Spleen (tissue), 11 donors: Measurements from ENCODE around the gene SNX24. TPM values are rescaled to one million over a fixed set of nuclear protein-coding genes. Genes with fewer than 3 reads are reported as not detected.

ENCODE experiments used
- DNase-seq: peaks from one replicate; pipeline ENCODE4 v3.0.0-alpha.2; 2020
- H3K27ac ChIP-seq, 8 donors: fragments of 200-600 bp; sonication (generic) in 7 of 8; 1 replicate in 4 of 8; 2 replicates in 4 of 8; pipeline versions ENCODE4 v1.5.0 to v1.8.0; 2016 to 2021; ENCODE audit warnings: inconsistent platforms in 4 of 8, mild to moderate bottlenecking in 4 of 8, moderate library complexity in 1 of 8
- H3K27me3 ChIP-seq, 7 donors: fragments of 200-600 bp; sonication (generic) in 6 of 7; replicated peaks in 1 of 7; 1 replicate in 4 of 7; 2 replicates in 3 of 7; pipeline versions ENCODE4 v1.5.0 to v1.8.0; 2016 to 2021; ENCODE audit warnings: inconsistent platforms in 3 of 7, mild to moderate bottlenecking in 1 of 7
- H3K36me3 ChIP-seq, 6 donors: fragments of 200-600 bp; sonication (generic) in 5 of 6; 1 replicate in 4 of 6; 2 replicates in 2 of 6; pipeline versions ENCODE4 v1.5.0 to v1.8.0; 2016 to 2021; ENCODE audit warnings: inconsistent platforms in 2 of 6
- H3K4me1 ChIP-seq, 6 donors: fragments of 200-600 bp; sonication (generic) in 5 of 6; 1 replicate in 3 of 6; 2 replicates in 3 of 6; pipeline versions ENCODE4 v1.5.0 to v1.8.0; 2016 to 2021; ENCODE audit warnings: inconsistent platforms in 3 of 6
- H3K4me3 ChIP-seq, 8 donors: fragments of 200-600 bp; sonication (generic) in 7 of 8; 1 replicate in 4 of 8; 2 replicates in 4 of 8; pipeline versions ENCODE4 v1.5.0 to v1.8.0; 2016 to 2021; ENCODE audit warnings: inconsistent platforms in 4 of 8, mild to moderate bottlenecking in 4 of 8, moderate library complexity in 2 of 8
- H3K9me3 ChIP-seq, 8 donors: fragments of 200-600 bp; sonication (generic) in 7 of 8; 1 replicate in 4 of 8; 2 replicates in 4 of 8; pipeline versions ENCODE4 v1.5.0 to v1.8.0; 2016 to 2021; ENCODE audit warnings: inconsistent platforms in 4 of 8
- CTCF ChIP-seq, 11 experiments: fragments of 200-600 bp in 7 of 11; fragments of 450-650 bp in 4 of 11; sonication (generic) in 4 of 11; IDR thresholded peaks in 8 of 11; conservative IDR thresholded peaks in 3 of 11; 1 replicate in 7 of 11; 2 replicates in 4 of 11; pipeline versions ENCODE4 v1.4.0 to v1.8.0; 2016 to 2021; ENCODE audit warnings: antibody characterized with exemption in 11 of 11, inconsistent platforms in 4 of 11, mild to moderate bottlenecking in 1 of 11
- POLR2A ChIP-seq, 3 donors: fragments of 450-650 bp; IDR thresholded peaks; one replicate each; pipeline ENCODE4 v1.5.1; 2017; ENCODE audit warnings: antibody characterized with exemption in 3 of 3, mild to moderate bottlenecking in 1 of 3
- POLR2AphosphoS5 ChIP-seq, 3 donors: sonication (generic); formaldehyde crosslinking; IDR thresholded peaks; one replicate each; pipeline ENCODE4 v1.5.1; 2017; ENCODE audit warnings: antibody characterized with exemption in 3 of 3
- WGBS, 5 donors: extraction: QIAGEN DNeasy Blood & Tissue Kit in 3 of 5; methylation state at CpG; one replicate each; pipeline versions ENCODE4 v1.1.5 to v1.1.7; 2013 to 2018; 5-methylcytosine and 5-hydroxymethylcytosine counted together
- intact Hi-C: fragments of 100-400 bp; cut with DNase I; formaldehyde crosslinking; loops from one replicate; pipeline ENCODE4 v1.15.0; 2023; ENCODE audit warnings: low total_unique reads
- polyA plus RNA-seq, 3 donors: library from polyadenylated mRNA; stranded (reverse); fragments of 200-250 nt; gene quantifications; one replicate each; pipeline ENCODE4 v1.2.1, GENCODE V29; 2013
- total RNA-seq, 7 donors: library from RNA; depleted of rRNA in 3 of 7; stranded (reverse); fragments of >200 nt in 3 of 7; fragmentation: NEBNext Ultra II Directional in 4 of 7; extraction: Animal tissue kit (Norgen Biotek cat#: 25700) in 4 of 7; gene quantifications; one replicate each; pipeline versions ENCODE4 v1.1.0 to v1.2.1, GENCODE V29; 2016 to 2021
- donor health status: healthy with polysubstance abuse.
- donor health status: DM: no; HTN: no; CAD: no; lungs with moderate emphysema.
- donor health status: DM: no; HTN: no; CAD: no.
- donor health status: Bipolar disorder and iron deficiency.
- donor health status: healthy.
- donor health status: DM: no; HTN: no; CAD: no.
- donor health status: DM: yes; HTN: yes; CAD: no.

The SNX24 gene
- total and polyA plus RNA-seq, 10 donors: 5.2 to 17.4 (median 11.7) TPM

GRCh38 chr5:122977319-122977718, 131.9 kb downstream of the SNX24 start:
- no peaks in the 10 kb centered on the region for H3K4me1 ChIP-seq
- no peaks in the 10 kb centered on the region for H3K27me3 ChIP-seq
- H3K9me3 ChIP-seq: no peaks in the 10 kb centered on the region
- intact Hi-C loops: no loop called here
- TF ChIP-seq POLR2A (IDR thresholded peaks at IDR 0.05): no peak
- TF ChIP-seq POLR2AphosphoS5 (IDR thresholded peaks at IDR 0.05): no peak
- no peak for TF ChIP-seq CTCF (IDR thresholded peaks at IDR 0.05 in 8 of 11, conservative IDR thresholded peaks at IDR 0.05 in 3 of 11)
- DNase-seq: no peak
- H3K4me3 ChIP-seq: no peak overlapping the region
- H3K36me3 ChIP-seq: no peaks in the 10 kb centered on the region
- no peak overlapping the region for H3K27ac ChIP-seq
- 82 to 93% (median 86%) methylated on average over 2 of the region's 2 CpGs for WGBS, 5 donors

GRCh38 chr5:122978068-122978467, 132.7 kb downstream of the SNX24 start:
- Histone ChIP-seq H3K4me1 (no peaks in the 10 kb centered on the region), H3K27ac (no peak overlapping the region), H3K4me3 (no peak overlapping the region), H3K9me3 (no peaks in the 10 kb centered on the region), H3K36me3 (no peaks in the 10 kb centered on the region), H3K27me3 (no peaks in the 10 kb centered on the region)
- intact Hi-C loops: no loop called here
- no peak for DNase-seq
- TF ChIP-seq POLR2A (IDR thresholded peaks at IDR 0.05) (no peak), POLR2AphosphoS5 (IDR thresholded peaks at IDR 0.05) (no peak), CTCF (IDR thresholded peaks at IDR 0.05 in 8 of 11, conservative IDR thresholded peaks at IDR 0.05 in 3 of 11) (no peak)
- WGBS, 5 donors: 92 to 99% (median 94%) methylated on average over 2 of the region's 2 CpGs

- WGBS, 5 donors: 75 to 97% (median 94%) methylated on average over 5 of the region's 5 CpGs
- Histone ChIP-seq H3K27me3 (no peaks in the 10 kb centered on the region), H3K4me1 (no peaks in the 10 kb centered on the region), H3K27ac (no peak overlapping the region), H3K4me3 (no peak overlapping the region), H3K36me3 (no peaks in the 10 kb centered on the region), H3K9me3 (no peaks in the 10 kb centered on the region)
- intact Hi-C loops: no loop called here
- no peak for DNase-seq
- TF ChIP-seq POLR2AphosphoS5 (IDR thresholded peaks at IDR 0.05): no peak
- no peak for TF ChIP-seq POLR2A (IDR thresholded peaks at IDR 0.05)
- TF ChIP-seq CTCF (IDR thresholded peaks at IDR 0.05 in 8 of 11, conservative IDR thresholded peaks at IDR 0.05 in 3 of 11): no peak
Measured at GRCh38 chr5:122978644-122979297, 133.4 kb downstream of the SNX24 start.

- WGBS, 5 donors: 47 to 79% (median 63%) methylated on average over 2 of the region's 2 CpGs
- Histone ChIP-seq H3K36me3 (no peaks in the 10 kb centered on the region), H3K27ac (no peak overlapping the region), H3K9me3 (no peaks in the 10 kb centered on the region), H3K4me3 (no peak overlapping the region), H3K4me1 (peaks cover 0 to 6% (median 0%) of the 10 kb centered on the region in 6 donors), H3K27me3 (no peaks in the 10 kb centered on the region)
- DNase-seq: no peak
- no peak for TF ChIP-seq POLR2A (IDR thresholded peaks at IDR 0.05)
- no peak for TF ChIP-seq POLR2AphosphoS5 (IDR thresholded peaks at IDR 0.05)
- TF ChIP-seq CTCF (IDR thresholded peaks at IDR 0.05 in 8 of 11, conservative IDR thresholded peaks at IDR 0.05 in 3 of 11): no peak
- intact Hi-C loops: no loop called here
Measured at GRCh38 chr5:122981846-122982245, 136.4 kb downstream of the SNX24 start.
